ENCODE results near the gene SMAD6. TPM values are rescaled to one million over a fixed set of nuclear protein-coding genes. Genes with fewer than 3 reads are reported as not detected.

Gene SMAD6
- total RNA-seq, 1 donor, result 31.8 TPM

DNA sequence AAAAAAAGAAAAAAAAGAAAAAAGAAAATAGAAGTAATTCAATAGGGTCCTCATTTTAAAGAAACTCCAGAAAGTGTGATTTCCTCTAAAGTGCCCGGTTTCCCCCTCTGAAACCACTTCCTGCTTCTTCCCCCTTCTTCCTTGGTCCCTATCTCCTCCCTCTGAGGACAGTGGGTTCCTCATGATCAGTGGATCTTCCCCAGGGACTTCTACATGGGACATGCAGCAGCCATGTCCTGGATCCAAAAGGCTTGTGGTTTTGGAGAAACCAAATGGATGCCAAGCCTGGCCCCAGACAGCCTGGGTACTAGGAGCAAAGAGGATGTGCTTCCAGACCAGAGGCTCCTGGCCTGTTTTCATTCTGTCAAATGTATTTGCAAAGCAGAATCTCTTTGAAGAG lies 26.6 kb upstream of the SMAD6 start:
- Histone ChIP-seq H2AFZ (ENCODE audit: low read length) (peak overlapping the region; percentile 62), H3K9me3 (ENCODE audit: low read depth, low read length) (no peaks in the 10 kb centered on the region), H3K27ac (ENCODE audit: low read depth, low read length) (no peak overlapping the region), H3K27me3 (ENCODE audit: insufficient read depth, low read length) (no peaks in the 10 kb centered on the region), H3K79me2 (ENCODE audit: insufficient read depth, low read length) (no peaks in the 10 kb centered on the region), H3K4me1 (ENCODE audit: insufficient read depth, low read length) (no peaks in the 10 kb centered on the region), H3K4me2 (ENCODE audit: insufficient read depth, low read length) (no peak overlapping the region), H3K36me3 (ENCODE audit: insufficient read depth, low read length) (no peaks in the 10 kb centered on the region), H3K4me3 (ENCODE audit: insufficient read depth, low read length) (no peak overlapping the region), H4K20me1 (ENCODE audit: insufficient read depth, low read length) (no peaks in the 10 kb centered on the region)
- TF ChIP-seq, protein P1, sequence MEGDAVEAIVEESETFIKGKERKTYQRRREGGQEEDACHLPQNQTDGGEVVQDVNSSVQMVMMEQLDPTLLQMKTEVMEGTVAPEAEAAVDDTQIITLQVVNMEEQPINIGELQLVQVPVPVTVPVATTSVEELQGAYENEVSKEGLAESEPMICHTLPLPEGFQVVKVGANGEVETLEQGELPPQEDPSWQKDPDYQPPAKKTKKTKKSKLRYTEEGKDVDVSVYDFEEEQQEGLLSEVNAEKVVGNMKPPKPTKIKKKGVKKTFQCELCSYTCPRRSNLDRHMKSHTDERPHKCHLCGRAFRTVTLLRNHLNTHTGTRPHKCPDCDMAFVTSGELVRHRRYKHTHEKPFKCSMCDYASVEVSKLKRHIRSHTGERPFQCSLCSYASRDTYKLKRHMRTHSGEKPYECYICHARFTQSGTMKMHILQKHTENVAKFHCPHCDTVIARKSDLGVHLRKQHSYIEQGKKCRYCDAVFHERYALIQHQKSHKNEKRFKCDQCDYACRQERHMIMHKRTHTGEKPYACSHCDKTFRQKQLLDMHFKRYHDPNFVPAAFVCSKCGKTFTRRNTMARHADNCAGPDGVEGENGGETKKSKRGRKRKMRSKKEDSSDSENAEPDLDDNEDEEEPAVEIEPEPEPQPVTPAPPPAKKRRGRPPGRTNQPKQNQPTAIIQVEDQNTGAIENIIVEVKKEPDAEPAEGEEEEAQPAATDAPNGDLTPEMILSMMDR (IDR thresholded peaks at IDR 0.05; ENCODE audit: extremely low read depth, low read depth, low read length), result no peak
- DNase-seq (ENCODE audit: insufficient read length, low spot score, missing footprints), result no peak

DNA sequence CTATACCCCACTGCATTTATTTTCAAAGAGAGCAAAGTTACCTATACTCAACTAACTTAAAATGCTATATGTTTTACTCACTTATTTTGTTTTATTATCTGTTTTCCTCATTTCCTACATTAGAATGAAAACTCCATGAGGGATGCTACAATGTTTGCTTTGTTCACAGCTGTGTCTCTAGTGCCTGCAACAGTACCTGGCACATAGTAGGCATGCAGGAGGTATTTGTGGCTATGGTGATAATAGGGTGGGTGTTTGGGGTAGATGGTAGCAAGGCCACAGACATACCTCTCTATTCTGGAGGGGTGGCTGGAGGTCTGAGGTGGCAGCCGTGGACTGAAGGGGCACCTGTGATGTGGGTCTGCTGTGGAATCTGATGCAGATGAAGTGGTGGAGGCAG lies 24.7 kb upstream of the SMAD6 start:
- no peak for DNase-seq (ENCODE audit: insufficient read length, low spot score, missing footprints)
- Histone ChIP-seq H3K27ac (ENCODE audit: low read depth, low read length) (no peak overlapping the region), H3K4me2 (ENCODE audit: insufficient read depth, low read length) (no peak overlapping the region), H4K20me1 (ENCODE audit: insufficient read depth, low read length) (no peaks in the 10 kb centered on the region), H3K27me3 (ENCODE audit: insufficient read depth, low read length) (no peaks in the 10 kb centered on the region), H3K4me3 (ENCODE audit: insufficient read depth, low read length) (no peak overlapping the region), H3K79me2 (ENCODE audit: insufficient read depth, low read length) (no peaks in the 10 kb centered on the region), H3K9me3 (ENCODE audit: low read depth, low read length) (peaks cover under 1% of the 10 kb centered on the region), H2AFZ (ENCODE audit: low read length) (no peak overlapping the region), H3K4me1 (ENCODE audit: insufficient read depth, low read length) (no peaks in the 10 kb centered on the region), H3K36me3 (ENCODE audit: insufficient read depth, low read length) (no peaks in the 10 kb centered on the region)
- TF ChIP-seq, protein P1 (IDR thresholded peaks at IDR 0.05; ENCODE audit: extremely low read depth, low read depth, low read length), result no peak

DNA sequence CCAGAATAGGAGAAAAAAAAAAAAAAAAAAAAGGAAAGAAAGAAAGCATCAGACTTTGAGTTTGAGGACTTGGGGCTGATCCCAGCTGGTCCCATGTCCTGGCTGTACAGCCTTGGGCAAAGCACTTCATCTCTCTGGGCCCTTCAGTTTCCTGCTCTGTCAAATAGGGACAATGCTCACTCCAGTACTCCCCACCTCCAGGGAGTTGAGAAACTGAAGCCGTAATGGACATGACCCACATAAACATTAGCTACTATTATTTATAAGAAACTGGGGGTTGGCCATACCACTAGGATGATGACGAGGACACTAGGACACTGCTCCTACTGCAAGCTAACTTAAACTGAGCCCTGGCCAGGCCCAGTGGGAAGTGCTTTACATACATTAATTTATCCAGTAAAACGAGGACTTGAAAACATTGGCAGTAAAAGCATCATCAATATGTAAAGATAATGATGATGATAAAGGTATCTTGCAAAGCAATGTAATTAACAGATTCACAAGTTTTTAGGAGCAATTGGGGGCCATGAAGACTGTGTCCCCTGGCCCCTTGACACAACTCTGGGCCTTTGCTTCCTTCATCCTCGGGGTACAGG lies 22.9 kb upstream of the SMAD6 start:
- no peak for DNase-seq (ENCODE audit: insufficient read length, low spot score, missing footprints)
- H2AFZ ChIP-seq (ENCODE audit: low read length), result no peak overlapping the region
- no peaks in the 10 kb centered on the region for H3K27me3 ChIP-seq (ENCODE audit: insufficient read depth, low read length)
- H3K4me2 ChIP-seq (ENCODE audit: insufficient read depth, low read length), result no peak overlapping the region
- no peak overlapping the region for H3K4me3 ChIP-seq (ENCODE audit: insufficient read depth, low read length)
- H3K79me2 ChIP-seq (ENCODE audit: insufficient read depth, low read length), result no peaks in the 10 kb centered on the region
- no peak overlapping the region for H3K27ac ChIP-seq (ENCODE audit: low read depth, low read length)
- no peaks in the 10 kb centered on the region for H3K4me1 ChIP-seq (ENCODE audit: insufficient read depth, low read length)
- H3K36me3 ChIP-seq (ENCODE audit: insufficient read depth, low read length), result no peaks in the 10 kb centered on the region
- H3K9me3 ChIP-seq (ENCODE audit: low read depth, low read length), result peaks cover 6% of the 10 kb centered on the region
- TF ChIP-seq, protein P1 (IDR thresholded peaks at IDR 0.05; ENCODE audit: extremely low read depth, low read depth, low read length), result no peak
- H4K20me1 ChIP-seq (ENCODE audit: insufficient read depth, low read length), result no peaks in the 10 kb centered on the region

DNA sequence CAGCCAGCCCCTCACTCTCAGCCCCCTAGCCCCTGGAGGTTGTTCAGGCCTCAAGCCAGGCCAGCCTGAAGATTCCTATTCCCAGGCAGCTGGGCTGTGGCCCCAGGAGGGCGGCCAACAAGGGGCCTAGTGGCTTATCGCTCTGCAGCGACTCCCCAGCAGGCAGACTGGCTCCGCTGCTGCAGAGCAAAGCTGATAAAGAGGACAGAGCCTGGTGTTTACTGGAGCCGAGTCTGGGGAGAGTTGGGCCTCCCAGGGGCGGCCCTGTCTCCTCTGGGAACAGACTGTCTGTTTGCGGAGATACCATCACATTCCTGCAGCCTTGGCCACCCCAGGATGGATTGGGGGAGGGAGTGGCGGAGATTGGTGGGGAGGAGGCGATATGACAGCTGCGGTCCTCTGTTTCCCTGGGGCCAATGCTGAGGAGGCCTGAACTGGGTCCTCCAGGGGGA lies 22.4 kb upstream of the SMAD6 start:
- Histone ChIP-seq H3K79me2 (ENCODE audit: insufficient read depth, low read length) (no peaks in the 10 kb centered on the region), H3K4me3 (ENCODE audit: insufficient read depth, low read length) (no peak overlapping the region), H3K4me1 (ENCODE audit: insufficient read depth, low read length) (no peaks in the 10 kb centered on the region), H2AFZ (ENCODE audit: low read length) (no peak overlapping the region), H3K27me3 (ENCODE audit: insufficient read depth, low read length) (no peaks in the 10 kb centered on the region), H3K27ac (ENCODE audit: low read depth, low read length) (no peak overlapping the region), H3K9me3 (ENCODE audit: low read depth, low read length) (peaks cover 6% of the 10 kb centered on the region), H3K36me3 (ENCODE audit: insufficient read depth, low read length) (no peaks in the 10 kb centered on the region), H4K20me1 (ENCODE audit: insufficient read depth, low read length) (no peaks in the 10 kb centered on the region), H3K4me2 (ENCODE audit: insufficient read depth, low read length) (no peak overlapping the region)
- DNase-seq (ENCODE audit: insufficient read length, low spot score, missing footprints), result no peak
- TF ChIP-seq, protein P1 (IDR thresholded peaks at IDR 0.05; ENCODE audit: extremely low read depth, low read depth, low read length), result no peak

Measured in osteoblast (primary cell).